ENCODE results near the gene CXorf58.

- TF ChIP-seq CTCF (IDR thresholded peaks at IDR 0.05; ENCODE audit: insufficient read depth, low read length) (no peak), SPI1 (IDR thresholded peaks at IDR 0.05; ENCODE audit: borderline replicate concordance, low read depth) (no peak), POLR2AphosphoS5 (IDR thresholded peaks at IDR 0.05; ENCODE audit: low read depth) (no peak)
Observed at GRCh38 chrX:23861215-23861896, 46.5 kb upstream of the CXorf58 start.
